HCT116 (cell line): Measurements from ENCODE around the gene CT45A10. TPM values are rescaled to one million over a fixed set of nuclear protein-coding genes. Genes with fewer than 3 reads are reported as not detected.

ENCODE experiments used
- ATAC-seq: fragments of 200-7000 bp; cut with Tn5 transposase; 2 replicates; pipeline ENCODE4 v1.9.1; 2020; ENCODE audit warnings: mild to moderate bottlenecking, moderate library complexity
- BruUV-seq: library from RNA; stranded (reverse); fragments of 400-500 nt; replicated peaks from 2 replicates; lab custom pipeline; 2021; lab: Mats Ljungman, UMichigan
- CTCF ChIA-PET: fragments of 300-600 bp; sonication (Branson Sonifier 250); formaldehyde crosslinking; loops from one replicate; lab custom pipeline; 2021; ENCODE audit warnings: antibody characterized with exemption; lab: Charles Lee
- POLR2A ChIA-PET: fragments of 300-600, 350-600 bp; sonication (Branson Sonifier 250); formaldehyde crosslinking; loops from one replicate; lab custom pipeline; 2021; ENCODE audit warnings: antibody characterized with exemption; lab: Charles Lee
- RAD21 ChIA-PET, 2 experiments: fragments of 300-600 bp; sonication (Branson Sonifier 250); formaldehyde crosslinking; loops; one replicate each; lab custom pipeline; 2023; ENCODE audit warnings: low total read pairs in 2 of 2; ENCODE audit not compliant: uncharacterized antibody in 2 of 2, unreplicated experiment in 2 of 2, low non-redundant PET in 1 of 2; lab: Charles Lee
- DNase-seq: peaks from one replicate; pipeline ENCODE4 v3.0.0-alpha.2; 2010; ENCODE audit warnings: low read depth, low spot score
- H2AFZ ChIP-seq: fragments of 200-600 bp; shearing (Covaris generic), sonication (generic); 2 replicates; pipeline ENCODE4 v1.6.1; 2017; ENCODE audit warnings: low read depth, mixed run types, mixed read lengths, antibody characterized with exemption, low read length; ENCODE audit not compliant: poor library complexity, severe bottlenecking
- H3K27ac ChIP-seq: 2 replicates; pipeline ENCODE4 v1.5.1; 2012; ENCODE audit warnings: low read depth, low read length
- H3K27me3 ChIP-seq: fragments of 200-600 bp; sonication (generic); 2 replicates; pipeline ENCODE4 v1.6.1; 2016; ENCODE audit warnings: mixed run types, low read length, mixed read lengths; ENCODE audit not compliant: insufficient read depth
- H3K36me3 ChIP-seq, 2 experiments: fragments of 200-500 bp in 1 of 2; fragments of 200-600 bp in 1 of 2; sonication (Bioruptor generic) in 1 of 2; sonication (generic) in 1 of 2; 2 replicates each; pipeline versions ENCODE4 v1.5.1 to v1.6.1; 2014 to 2016; ENCODE audit warnings: low read length in 2 of 2, inconsistent platforms in 1 of 2, mixed read lengths in 1 of 2, mixed run types in 1 of 2; ENCODE audit not compliant: insufficient read depth in 2 of 2, control insufficient read depth in 1 of 2
- H3K4me1 ChIP-seq, 2 experiments: fragments of 200-600 bp in 1 of 2; sonication (generic) in 1 of 2; 2 replicates each; pipeline versions ENCODE4 v1.5.1 to v1.6.1; 2012 to 2017; ENCODE audit warnings: low read length in 2 of 2, inconsistent platforms in 1 of 2, mild to moderate bottlenecking in 1 of 2, mixed read lengths in 1 of 2, mixed run types in 1 of 2, moderate library complexity in 1 of 2; ENCODE audit not compliant: insufficient read depth in 2 of 2, control insufficient read depth in 1 of 2
- H3K4me2 ChIP-seq: fragments of 200-600 bp; sonication (generic); 2 replicates; pipeline ENCODE4 v1.6.1; 2017; ENCODE audit warnings: mixed run types, low read length, mixed read lengths
- H3K4me3 ChIP-seq, 2 experiments: fragments of 200-600 bp in 1 of 2; sonication (generic) in 1 of 2; replicated peaks in 1 of 2; 2 replicates each; pipeline ENCODE4 v1.5.1; 2011 to 2016; ENCODE audit warnings: low read length in 2 of 2, control low read depth in 1 of 2, low read depth in 1 of 2, mild to moderate bottlenecking in 1 of 2, mixed read lengths in 1 of 2, mixed run types in 1 of 2
- H3K79me2 ChIP-seq: fragments of 200-600 bp; sonication (generic); 2 replicates; pipeline ENCODE4 v1.6.1; 2017; ENCODE audit warnings: mild to moderate bottlenecking, mixed run types, low read length, moderate library complexity, mixed read lengths; ENCODE audit not compliant: insufficient read depth
- H3K9ac ChIP-seq: fragments of 200-600 bp; sonication (generic); 2 replicates; pipeline ENCODE4 v1.6.1; 2016; ENCODE audit warnings: low read length, mixed read lengths
- H3K9me2 ChIP-seq: fragments of 200-600 bp; sonication (generic), shearing (Covaris generic); 2 replicates; pipeline ENCODE4 v1.6.1; 2017; ENCODE audit warnings: mixed run types, mild to moderate bottlenecking, moderate library complexity; ENCODE audit not compliant: insufficient read depth
- H3K9me3 ChIP-seq, 2 experiments: fragments of 200-500 bp in 1 of 2; fragments of 200-600 bp in 1 of 2; sonication (Bioruptor generic) in 1 of 2; sonication (generic) in 1 of 2; 2 replicates each; pipeline ENCODE4 v1.6.1; 2014 to 2017; ENCODE audit warnings: low read length in 2 of 2, mixed read lengths in 2 of 2, inconsistent platforms in 1 of 2, low read depth in 1 of 2, mild to moderate bottlenecking in 1 of 2, mixed run types in 1 of 2, moderate library complexity in 1 of 2; ENCODE audit not compliant: control insufficient read depth in 1 of 2, insufficient read depth in 1 of 2
- H4K20me1 ChIP-seq: fragments of 200-600 bp; sonication (generic), shearing (Covaris generic); 2 replicates; pipeline ENCODE4 v1.6.1; 2017; ENCODE audit warnings: mixed run types, mild to moderate bottlenecking, moderate library complexity; ENCODE audit not compliant: insufficient read depth
- ATF3 ChIP-seq: IDR thresholded peaks from 2 replicates; pipeline ENCODE4 v1.6.1; 2012
- CBX3 ChIP-seq: IDR thresholded peaks from 2 replicates; pipeline ENCODE4 v1.6.1; 2012; ENCODE audit warnings: low read depth
- CEBPB ChIP-seq: IDR thresholded peaks from 2 replicates; pipeline ENCODE4 v1.6.1; 2012; ENCODE audit warnings: low read depth
- EGR1 ChIP-seq: IDR thresholded peaks from 2 replicates; pipeline ENCODE4 v1.6.1; 2012; ENCODE audit warnings: low read depth
- JUND ChIP-seq: IDR thresholded peaks from 2 replicates; pipeline ENCODE4 v1.6.1; 2012
- MAX ChIP-seq: IDR thresholded peaks from 2 replicates; pipeline ENCODE4 v1.6.1; 2012
- POLR2AphosphoS5 ChIP-seq: IDR thresholded peaks from 2 replicates; pipeline ENCODE4 v1.6.1; 2011; ENCODE audit warnings: mild to moderate bottlenecking, low read depth, low read length, moderate library complexity
- RAD21 ChIP-seq: IDR thresholded peaks from 2 replicates; pipeline ENCODE4 v1.6.1; 2012; ENCODE audit warnings: low read depth, mild to moderate bottlenecking
- REST ChIP-seq: IDR thresholded peaks from 2 replicates; pipeline ENCODE4 v1.6.1; 2012; ENCODE audit warnings: low read depth
- SP1 ChIP-seq: IDR thresholded peaks from 2 replicates; pipeline ENCODE4 v1.6.1; 2012; ENCODE audit warnings: low read depth
- SRF ChIP-seq: IDR thresholded peaks from 2 replicates; pipeline ENCODE4 v1.6.1; 2012; ENCODE audit warnings: low read depth
- TCF7L2 ChIP-seq: IDR thresholded peaks from 2 replicates; pipeline ENCODE4 v1.7.0; 2011; ENCODE audit warnings: borderline replicate concordance, inconsistent platforms; ENCODE audit not compliant: insufficient read depth, insufficient read length; ENCODE audit errors: extremely low read depth
- YY1 ChIP-seq: IDR thresholded peaks from 2 replicates; pipeline ENCODE4 v1.6.1; 2011; ENCODE audit warnings: low read length, low read depth, moderate library complexity, mild to moderate bottlenecking; ENCODE audit not compliant: insufficient replicate concordance; ENCODE audit errors: extremely low read depth
- ZNF274 ChIP-seq: fragments of 200-500 bp; sonication (Bioruptor generic); IDR thresholded peaks from 2 replicates; pipeline ENCODE4 v1.6.1; 2014; ENCODE audit warnings: mild to moderate bottlenecking, low read depth, low read length, inconsistent platforms
- intact Hi-C: fragments of 100-400 bp; cut with micrococcal nuclease; formaldehyde crosslinking; loops from 2 replicates; pipeline ENCODE4 v1.10.0; 2022
- total RNA-seq: library from RNA; stranded (reverse); gene quantifications from one replicate; pipeline ENCODE4 v1.2.1, GENCODE V29; 2021; ENCODE audit not compliant: unreplicated experiment

CT45A10 gene
- total RNA-seq, 1 experiment from 2014 or later: not detected

GRCh38 chrX:135914404-135914803 lies 21.2 kb upstream of the CT45A10 start:
- no peaks in the 10 kb centered on the region for H3K9me3 ChIP-seq
- POLR2A ChIA-PET: no interaction called here
- no peak overlapping the region for H3K4me2 ChIP-seq
- RAD21 ChIA-PET: no interaction called here
- H3K9ac ChIP-seq: no peak overlapping the region
- H3K27ac ChIP-seq: no peak overlapping the region
- intact Hi-C loops: no loop called here
- H2AFZ ChIP-seq: no peak overlapping the region
- no peak overlapping the region for H3K4me3 ChIP-seq
- DNase-seq (no peak), ATAC-seq (no peak)
- TF ChIP-seq JUND (no peak), CEBPB (no peak), CBX3 (no peak), POLR2AphosphoS5 (no peak), REST (no peak), YY1 (no peak), ZNF274 (no peak), RAD21 (no peak), ATF3 (no peak), MAX (no peak), SP1 (no peak), TCF7L2 (no peak), EGR1 (no peak), SRF (no peak)
- H4K20me1 ChIP-seq: no peaks in the 10 kb centered on the region
- H3K4me1 ChIP-seq: no peaks in the 10 kb centered on the region
- BruUV-seq: no TSS peak
- no peaks in the 10 kb centered on the region for H3K79me2 ChIP-seq
- no peaks in the 10 kb centered on the region for H3K36me3 ChIP-seq
- H3K9me2 ChIP-seq: no peaks in the 10 kb centered on the region
- 0 out of 2 replicates have a peak, but pooled peaks cover 6% of the 10 kb centered on the region for H3K27me3 ChIP-seq
- CTCF ChIA-PET: no interaction called here
